Stomach (tissue), 4 donors: ENCODE results near the gene MS4A4E.

Experiments used
- CTCF ChIP-seq, 7 experiments: fragments of 450-650 bp in 4 of 7; fragments of 200-600 bp in 3 of 7; sonication (generic) in 3 of 7; IDR thresholded peaks; one replicate each; pipeline ENCODE4 v1.5.1; 2016 to 2019; ENCODE audit warnings: antibody characterized with exemption in 7 of 7, control low read depth in 2 of 7, mild to moderate bottlenecking in 1 of 7
- EP300 ChIP-seq: sonication (generic); formaldehyde crosslinking; IDR thresholded peaks from one replicate; pipeline ENCODE4 v1.6.1; 2017; ENCODE audit warnings: antibody characterized with exemption
- POLR2A ChIP-seq, 4 donors: fragments of 450-650 bp; IDR thresholded peaks; one replicate each; pipeline ENCODE4 v1.6.1; 2016; ENCODE audit warnings: antibody characterized with exemption in 4 of 4, control low read depth in 2 of 4, mild to moderate bottlenecking in 1 of 4, moderate library complexity in 1 of 4
- POLR2AphosphoS5 ChIP-seq, 3 donors: sonication (generic); formaldehyde crosslinking; IDR thresholded peaks; one replicate each; pipeline ENCODE4 v1.6.1; 2016; ENCODE audit warnings: antibody characterized with exemption in 3 of 3

GRCh38 chr11:60206616-60207015 lies 36.3 kb downstream of the MS4A4E start:
- TF ChIP-seq POLR2A (IDR thresholded peaks at IDR 0.05) (no peak), CTCF (IDR thresholded peaks at IDR 0.05) (no peak), POLR2AphosphoS5 (IDR thresholded peaks at IDR 0.05) (no peak), EP300 (no peak)
